BE2C (cell line): ENCODE data around the gene ISM2.

ENCODE experiments used
- DNase-seq: peaks from one replicate; pipeline ENCODE4 v3.0.0-alpha.2; 2020
- H3K27me3 ChIP-seq: fragments of 250-450 bp; sonication (Bioruptor Pico); 2 replicates; pipeline ENCODE4 v1.5.1; 2020; ENCODE audit warnings: mild to moderate bottlenecking
- H3K36me3 ChIP-seq: fragments of 250-450 bp; sonication (Bioruptor Pico); 2 replicates; pipeline ENCODE4 v1.5.1; 2020; ENCODE audit warnings: mild to moderate bottlenecking
- H3K4me1 ChIP-seq: fragments of 250-450 bp; sonication (Bioruptor Pico); 2 replicates; pipeline ENCODE4 v1.5.1; 2020
- H3K4me3 ChIP-seq: 2 replicates; pipeline ENCODE4 v1.5.1; 2011; ENCODE audit warnings: low read depth, low read length
- H3K9me3 ChIP-seq: fragments of 250-450 bp; sonication (Bioruptor Pico); 2 replicates; pipeline ENCODE4 v1.5.1; 2020
- CTCF ChIP-seq: IDR thresholded peaks from 2 replicates; pipeline ENCODE4 v1.5.1; 2012; ENCODE audit warnings: mild to moderate bottlenecking, low read depth, low read length

Gene ISM2

GRCh38 chr14:77502109-77502782, 3.6 kb upstream of the ISM2 start:
- peaks cover 4% of the 10 kb centered on the region; the same call in 1 of the 2 replicates for H3K36me3 ChIP-seq
- no peak for TF ChIP-seq CTCF
- no peak overlapping the region for H3K4me3 ChIP-seq
- peaks cover 22% of the 10 kb centered on the region for H3K27me3 ChIP-seq
- DNase-seq, result no peak
- H3K9me3 ChIP-seq, result no peaks in the 10 kb centered on the region
- H3K4me1 ChIP-seq, result no peaks in the 10 kb centered on the region

- Histone ChIP-seq H3K36me3 (no peaks in the 10 kb centered on the region), H3K4me1 (no peaks in the 10 kb centered on the region), H3K27me3 (peaks cover 22% of the 10 kb centered on the region), H3K4me3 (peak overlapping the region; percentile 34), H3K9me3 (no peaks in the 10 kb centered on the region)
- DNase-seq, result no peak
- TF ChIP-seq CTCF, result no peak
Observed at GRCh38 chr14:77498984-77499527, 440 bp upstream of the ISM2 start.

GRCh38 chr14:77495334-77495733, 3.3 kb downstream of the ISM2 start:
- H3K4me1 ChIP-seq, result no peaks in the 10 kb centered on the region
- H3K4me3 ChIP-seq, result no peak overlapping the region
- DNase-seq, result no peak
- H3K27me3 ChIP-seq, result peaks cover 22% of the 10 kb centered on the region
- no peaks in the 10 kb centered on the region for H3K36me3 ChIP-seq
- TF ChIP-seq CTCF, result no peak
- H3K9me3 ChIP-seq, result no peaks in the 10 kb centered on the region

- no peak for TF ChIP-seq CTCF
- H3K36me3 ChIP-seq, result no peaks in the 10 kb centered on the region
- H3K9me3 ChIP-seq, result no peaks in the 10 kb centered on the region
- no peak for DNase-seq
- H3K4me3 ChIP-seq, result no peak overlapping the region
- H3K4me1 ChIP-seq, result no peaks in the 10 kb centered on the region
- H3K27me3 ChIP-seq, result no peaks in the 10 kb centered on the region
Observed at GRCh38 chr14:77491056-77491455, 7.6 kb downstream of the ISM2 start.

- Histone ChIP-seq H3K4me1 (no peaks in the 10 kb centered on the region), H3K9me3 (no peaks in the 10 kb centered on the region), H3K4me3 (no peak overlapping the region), H3K27me3 (no peaks in the 10 kb centered on the region), H3K36me3 (no peaks in the 10 kb centered on the region)
- no peak for TF ChIP-seq CTCF
- no peak for DNase-seq
Observed at GRCh38 chr14:77490347-77490986, 8.1 kb downstream of the ISM2 start.

GRCh38 chr14:77489041-77489440, 9.6 kb downstream of the ISM2 start:
- no peaks in the 10 kb centered on the region for H3K4me1 ChIP-seq
- no peaks in the 10 kb centered on the region for H3K36me3 ChIP-seq
- H3K27me3 ChIP-seq, result no peaks in the 10 kb centered on the region
- no peak for DNase-seq
- no peak overlapping the region for H3K4me3 ChIP-seq
- no peaks in the 10 kb centered on the region for H3K9me3 ChIP-seq
- TF ChIP-seq CTCF, result no peak
